T-helper 1 cell (primary cell): ENCODE measurements around the gene STRADA.

ENCODE experiments used
- DNase-seq, 5 donors: peaks; one replicate each; pipeline ENCODE4 v3.0.0-alpha.2; 2012 to 2020
- total RNA-seq, 4 donors: gene quantifications; one replicate each; lab custom pipeline; 2026; lab: John Stamatoyannopoulos, UW

The STRADA gene
- total RNA-seq = 15.3 to 25.3 (median 24.5) reads per million in 4 donors

- peak; percentile 98 to 99 (median 99) for DNase-seq
Measured at GRCh38 chr17:63741408-63742173, at the start of gene STRADA. Gene STRADA (minus strand): TSS chr17:63741799. CDS start chr17:63728369, 13,430 bp downstream.

GRCh38 chr17:63790057-63790456 is 48.5 kb upstream of the STRADA start:
- no peak for DNase-seq

DNA sequence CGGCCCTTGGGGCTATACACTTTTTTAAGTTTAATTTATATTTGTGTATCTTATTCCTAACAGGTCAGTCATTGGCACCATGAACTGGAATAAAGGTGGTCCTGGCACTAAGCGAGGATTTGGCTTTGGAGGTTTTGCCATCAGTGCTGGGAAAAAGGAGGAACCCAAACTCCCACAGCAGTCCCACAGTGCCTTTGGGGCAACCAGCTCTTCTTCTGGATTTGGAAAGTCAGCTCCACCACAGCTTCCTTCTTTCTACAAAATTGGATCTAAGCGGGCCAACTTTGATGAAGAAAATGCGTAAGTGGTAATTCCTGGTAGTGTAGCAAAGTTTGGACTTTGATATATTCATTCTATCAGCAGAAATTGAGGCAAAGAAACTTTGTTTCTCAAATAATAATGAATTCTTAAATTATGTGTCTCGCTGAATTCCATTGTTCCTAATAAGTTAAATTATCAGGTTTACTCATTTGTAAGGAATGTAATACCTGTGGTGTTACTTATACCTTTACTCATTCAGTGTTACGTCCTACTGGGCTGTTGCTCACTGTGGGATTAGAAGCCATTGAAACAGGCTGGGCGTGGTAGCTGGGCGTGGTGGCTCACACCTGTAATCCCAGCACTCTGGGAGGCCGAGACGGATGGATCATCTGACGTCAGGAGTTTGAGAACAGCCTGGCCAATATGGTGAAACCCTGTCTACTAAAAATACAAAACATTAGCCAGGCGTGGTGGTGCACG is 45.5 kb upstream of the STRADA start:
- DNase-seq = no peak

- no peak for DNase-seq
Measured at GRCh38 chr17:63786117-63786516, 44.5 kb upstream of the STRADA start.

- DNase-seq = no peak
Measured at GRCh38 chr17:63785556-63785955, 44.0 kb upstream of the STRADA start.

GRCh38 chr17:63783522-63783921 is 41.9 kb upstream of the STRADA start:
- no peak for DNase-seq

- no peak for DNase-seq
Measured at GRCh38 chr17:63780928-63781327, 39.3 kb upstream of the STRADA start.

GRCh38 chr17:63780507-63780906 is 38.9 kb upstream of the STRADA start:
- no peak for DNase-seq

- no peak for DNase-seq
Measured at GRCh38 chr17:63775420-63775819, 33.8 kb upstream of the STRADA start.

DNA sequence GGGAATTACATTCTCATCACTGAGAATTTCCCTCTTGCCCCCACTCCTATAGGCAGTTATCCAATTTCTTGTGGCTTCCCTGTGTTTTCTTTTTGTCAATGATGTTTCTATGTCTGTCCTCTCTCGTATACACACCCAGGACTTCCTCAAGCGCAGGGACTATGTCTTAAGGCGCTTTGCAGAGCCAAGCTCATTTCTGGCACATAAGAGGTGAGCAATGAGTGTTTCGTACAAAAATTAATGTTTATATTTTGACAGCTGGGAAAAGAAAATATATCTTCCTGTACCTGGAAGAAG is 33.3 kb upstream of the STRADA start:
- DNase-seq = peak in 1 of 5 donors; percentile 16

DNA sequence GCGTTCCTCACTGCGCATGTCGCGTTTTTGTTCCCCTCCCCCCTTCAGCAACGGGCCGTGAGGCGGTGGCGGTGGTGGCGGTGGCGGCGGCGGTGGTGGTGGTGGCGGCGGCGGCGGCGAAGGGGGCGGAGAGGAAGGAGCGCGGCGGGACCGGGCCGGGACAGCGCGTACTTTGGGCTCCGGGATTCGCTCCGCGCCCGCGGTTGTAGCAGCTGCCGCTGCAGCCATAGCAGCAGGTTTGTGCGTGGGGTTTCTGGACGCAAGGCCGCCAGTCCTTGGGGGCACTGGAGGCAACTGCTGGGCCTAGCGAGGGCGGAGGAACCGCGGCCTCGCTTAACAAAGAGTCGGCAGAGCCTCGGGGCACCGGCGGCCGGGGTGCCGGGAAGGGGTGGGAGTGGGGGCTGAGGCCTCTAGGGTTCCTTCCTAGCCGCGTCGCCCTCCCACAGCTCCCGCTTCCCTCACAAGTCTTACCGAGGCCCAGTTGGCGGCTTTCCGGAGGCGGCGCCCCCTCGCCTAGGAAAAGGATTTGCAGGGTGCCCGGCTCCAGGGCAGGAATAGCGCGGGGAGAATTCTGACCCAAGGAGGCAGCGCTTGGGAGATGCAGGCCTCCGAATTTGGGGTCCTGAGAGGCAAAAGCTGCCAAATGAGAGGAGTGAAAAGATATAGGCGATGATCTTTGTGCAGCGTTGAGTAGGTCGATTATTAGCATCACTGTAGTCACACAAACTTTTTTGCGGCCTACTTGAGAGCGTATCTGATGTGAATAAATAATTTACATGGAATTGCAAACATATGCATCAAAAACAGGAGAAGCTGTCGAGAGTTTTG is 32.8 kb upstream of the STRADA start, which contains the start of gene DDX42:
Gene DDX42 (plus strand): TSS at position 30 of the 828 bp plus-strand sequence. CDS start 12,880 bp downstream, outside the sequence.
- DNase-seq = peak in 2 of 5 donors; percentile 83 to 84

GRCh38 chr17:63773272-63774140 is 31.9 kb upstream of the STRADA start, which contains the start of gene CCDC47:
Gene CCDC47 (minus strand): TSS chr17:63773597. CDS start chr17:63766175, 7,422 bp downstream.
- DNase-seq = peak; percentile 97 to 99 (median 98)

GRCh38 chr17:63772801-63773271 is 31.2 kb upstream of the STRADA start:
- DNase-seq = no peak

DNA sequence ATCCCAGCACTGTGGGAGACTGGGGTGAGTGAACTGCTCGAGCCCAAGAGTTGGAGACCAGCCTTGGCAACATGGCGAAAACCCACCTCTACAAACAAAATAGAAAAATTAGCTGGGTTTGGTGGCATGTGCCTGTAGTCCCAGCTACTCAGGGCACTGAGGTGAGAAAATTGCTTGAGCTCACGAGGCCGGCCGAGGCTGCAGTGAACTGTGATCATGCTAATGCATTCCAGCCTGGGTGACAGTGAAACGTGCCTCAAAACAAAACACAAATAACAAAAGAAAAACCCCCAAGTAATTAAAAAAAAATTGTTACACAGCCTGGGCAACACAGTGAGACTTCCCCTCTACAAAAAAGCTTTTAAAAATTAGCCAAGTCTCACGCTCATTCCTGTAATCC is 26.8 kb upstream of the STRADA start:
- DNase-seq = no peak

- no peak for DNase-seq
Measured at GRCh38 chr17:63766754-63767153, 25.2 kb upstream of the STRADA start.

- DNase-seq = no peak
Measured at GRCh38 chr17:63764716-63765115, 23.1 kb upstream of the STRADA start.

GRCh38 chr17:63762161-63763078 is 20.8 kb upstream of the STRADA start:
- DNase-seq = no peak

- DNase-seq = no peak
Measured at GRCh38 chr17:63760771-63761539, 19.4 kb upstream of the STRADA start.

DNA sequence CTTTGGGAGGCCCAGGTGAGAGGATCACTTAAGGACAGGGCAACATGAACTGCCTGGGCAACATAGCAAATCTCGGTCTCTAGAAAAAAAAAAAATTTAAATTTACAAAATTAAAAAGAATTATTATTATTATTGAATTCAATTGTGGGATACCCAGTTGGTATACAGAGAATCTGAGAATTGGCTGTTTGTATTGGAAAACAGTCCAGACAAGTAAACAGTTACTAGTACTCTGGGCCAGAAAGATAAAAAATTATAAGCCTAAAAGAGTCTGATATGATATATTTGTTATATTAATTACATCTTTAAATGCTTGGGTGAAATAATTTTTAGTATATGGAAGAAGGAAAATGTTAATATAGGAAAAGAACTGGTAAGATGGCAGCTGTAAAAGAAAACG is 16.8 kb upstream of the STRADA start:
- no peak for DNase-seq

- no peak for DNase-seq
Measured at GRCh38 chr17:63754046-63754445, 12.4 kb upstream of the STRADA start.
